ENCODE results near the gene MSH5. TPM values are rescaled to one million over a fixed set of nuclear protein-coding genes. Genes with fewer than 3 reads are reported as not detected.

MSH5 gene
- total and polyA plus RNA-seq, 9 of the 15 experiments (the other 6 are each of a cell fraction or from before 2014, with no cell fraction given) = 12.5 to 104 (median 46.6) TPM

GRCh38 chr6:31725502-31726350, 14.1 kb upstream of the MSH5 start (continued):
- TF ChIP-seq U2AF2 (optimal IDR thresholded peaks at IDR 0.05; ENCODE audit: low read depth, low read length) (no peak), KLF13 (tag; IDR thresholded peaks at IDR 0.05; ENCODE audit: borderline replicate concordance, low read depth) (no peak), MEF2D (tag; conservative IDR thresholded peaks at IDR 0.05; ENCODE audit: low read depth) (peak; percentile 48; the same call in 1 of the 2 replicates), NR4A1 (CRISPR knock-in tag; IDR thresholded peaks at IDR 0.05) (peak; percentile 86; the same call in 1 of the 2 replicates), NR4A1 (tag; IDR thresholded peaks at IDR 0.05) (peak; percentile 78), SMAD1 (IDR thresholded peaks at IDR 0.05; ENCODE audit: low read depth, low read length, partially characterized antibody) (no peak), PRMT5 (CRISPR knock-in tag; IDR thresholded peaks at IDR 0.05) (no peak), NCOA6 (IDR thresholded peaks at IDR 0.05) (no peak), ZNF445 (CRISPR knock-in tag; IDR thresholded peaks at IDR 0.05; ENCODE audit: low read depth) (0 out of 2 replicates have a peak, but pooled peaks have one; percentile 40), ZNF717 (CRISPR knock-in tag; IDR thresholded peaks at IDR 0.05) (no peak), HDAC2 (IDR thresholded peaks at IDR 0.05) (peak; percentile 70), TCF3 (CRISPR knock-in tag; IDR thresholded peaks at IDR 0.05) (no peak; the same call in 1 of the 2 replicates), ATF3 (IDR thresholded peaks at IDR 0.05) (no peak), ATF3 (CRISPR knock-in tag; conservative IDR thresholded peaks at IDR 0.05) (peak; percentile 36; the same call in 1 of the 2 replicates), ZNF76 (CRISPR knock-in tag; IDR thresholded peaks at IDR 0.05; ENCODE audit: borderline replicate concordance) (peak; percentile 90), PML (IDR thresholded peaks at IDR 0.05; ENCODE audit: low read length) (no peak), CBFA2T3 (IDR thresholded peaks at IDR 0.05) (no peak), ZFP1 (CRISPR knock-in tag; IDR thresholded peaks at IDR 0.05) (peak; percentile 11; the same call in 1 of the 2 replicates), SMC3 (conservative IDR thresholded peaks at IDR 0.05; ENCODE audit: insufficient read depth, low read depth, low read length) (no peak)
